Measurements from ENCODE around the gene SASH3.

The SASH3 gene

GRCh38 chrX:129768586-129769466 lies 10.9 kb upstream of the SASH3 start:
- DNase-seq (ENCODE audit: insufficient read length, low spot score) (no peak), FAIRE-seq (no peak)
- no peak for TF ChIP-seq POLR2A (IDR thresholded peaks at IDR 0.05; ENCODE audit: low read depth, low read length)

DNA sequence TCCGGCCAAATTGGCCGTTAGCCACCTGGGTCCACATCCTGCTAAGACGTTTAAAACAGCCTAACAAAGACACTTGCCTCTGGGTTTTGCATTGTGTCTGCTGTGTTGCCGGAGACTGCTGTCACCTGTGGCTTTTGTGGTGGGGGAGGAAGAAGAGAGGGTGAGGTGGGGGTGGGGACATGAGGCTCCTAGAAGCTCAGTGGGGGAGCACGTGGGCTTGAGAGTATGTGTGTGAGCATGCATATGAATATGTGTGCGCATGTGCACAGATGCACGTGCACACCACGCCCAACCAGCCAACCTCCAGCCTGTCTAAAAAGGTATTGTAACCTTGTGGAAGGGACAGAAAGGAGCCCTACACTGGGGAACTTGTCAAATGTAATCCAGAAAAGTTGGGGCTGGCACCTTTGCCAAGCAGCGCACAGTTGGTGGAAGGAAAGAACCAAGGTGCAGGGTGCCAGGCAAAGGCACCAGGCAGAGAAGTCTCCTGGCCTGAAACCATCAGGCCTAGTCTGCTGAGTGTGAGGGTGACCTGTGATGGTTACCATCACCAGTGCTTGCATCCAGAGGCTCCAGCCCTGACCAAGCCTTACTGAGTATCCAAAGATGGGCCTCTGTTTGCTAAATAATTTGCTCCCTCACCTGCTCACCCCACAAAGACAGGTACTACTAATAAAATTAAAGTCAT lies 10.1 kb upstream of the SASH3 start:
- no peak for TF ChIP-seq POLR2A (IDR thresholded peaks at IDR 0.05; ENCODE audit: low read depth, low read length)
- FAIRE-seq (no peak), DNase-seq (ENCODE audit: insufficient read length, low spot score) (no peak)

GRCh38 chrX:129771266-129771995 lies 8.3 kb upstream of the SASH3 start:
- no peak for TF ChIP-seq POLR2A (IDR thresholded peaks at IDR 0.05; ENCODE audit: low read depth, low read length)
- no peak for FAIRE-seq
- no peak for DNase-seq (ENCODE audit: insufficient read length, low spot score)

DNA sequence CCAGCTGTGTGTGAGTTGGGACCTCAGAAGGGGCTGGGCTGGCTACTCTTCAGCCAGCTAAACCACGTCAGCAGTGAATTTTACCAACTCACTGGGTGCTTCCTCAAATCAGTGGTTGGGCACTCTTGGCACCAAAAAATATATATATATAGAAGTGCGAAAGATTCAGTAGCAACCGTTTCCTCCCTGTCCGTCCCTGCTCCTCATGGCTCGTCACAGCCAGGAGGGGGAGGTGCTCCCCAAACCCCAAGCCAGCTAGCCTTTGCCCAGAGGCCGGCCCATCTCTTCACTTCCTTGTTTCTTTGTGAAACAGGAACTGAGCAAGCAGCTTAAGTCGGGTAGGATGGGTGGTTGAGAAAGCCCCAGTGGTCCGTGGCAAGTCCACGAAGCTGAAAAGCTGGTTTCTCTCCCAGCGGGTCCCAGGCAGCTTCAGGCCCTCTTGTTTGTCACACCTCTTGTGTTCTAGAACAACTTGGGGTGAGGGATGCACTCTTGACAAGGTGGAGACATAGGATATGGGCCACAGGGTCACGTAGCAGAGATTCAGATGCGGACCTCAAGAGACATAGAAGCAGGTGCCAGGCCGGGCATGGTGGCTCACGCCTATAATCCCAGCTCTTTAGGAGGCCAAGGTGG lies 6.8 kb upstream of the SASH3 start:
- FAIRE-seq (no peak), DNase-seq (ENCODE audit: insufficient read length, low spot score) (no peak)
- TF ChIP-seq POLR2A (IDR thresholded peaks at IDR 0.05; ENCODE audit: low read depth, low read length), result no peak

DNA sequence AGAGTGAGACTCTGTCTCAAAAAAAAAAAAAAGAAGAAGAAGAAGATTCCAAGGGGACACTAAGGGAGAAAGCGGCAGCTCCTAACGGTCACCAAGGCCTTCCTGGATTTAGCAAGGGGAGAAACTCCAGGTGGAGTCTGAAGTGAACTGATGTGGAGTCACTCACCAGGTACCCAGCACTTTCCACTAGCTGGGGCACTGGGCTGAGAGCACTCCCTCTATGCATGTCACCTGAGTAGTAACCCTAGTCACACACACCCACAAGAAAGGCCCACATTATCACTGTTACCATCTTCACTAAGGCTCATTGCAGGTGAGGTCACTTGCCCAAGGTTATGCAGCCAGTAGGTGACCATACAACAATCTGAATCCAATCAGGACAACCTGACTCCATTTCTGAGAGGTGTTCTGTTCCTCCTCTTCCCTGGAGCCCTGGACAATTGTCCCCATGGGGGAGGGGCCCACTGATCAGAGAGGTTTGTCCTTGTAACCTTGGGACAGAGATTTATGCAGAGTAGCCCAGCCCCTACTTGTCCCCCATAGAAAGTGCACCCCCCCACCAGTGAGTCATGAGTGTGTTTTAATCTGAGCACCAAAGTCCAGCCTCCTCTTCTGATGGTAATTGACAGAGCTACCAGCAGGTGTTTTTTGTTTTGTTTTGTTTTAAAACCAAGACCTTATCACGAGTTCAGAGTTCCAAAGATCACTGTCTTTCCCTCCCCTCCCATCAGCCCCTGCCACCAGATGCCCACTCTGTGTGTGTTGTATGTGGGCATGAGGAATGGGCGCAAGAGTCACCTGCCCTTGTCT lies 5.9 kb upstream of the SASH3 start:
- no peak for TF ChIP-seq POLR2A (IDR thresholded peaks at IDR 0.05; ENCODE audit: low read depth, low read length)
- FAIRE-seq (no peak), DNase-seq (ENCODE audit: insufficient read length, low spot score) (no peak)

GRCh38 chrX:129777218-129778030 lies 2.3 kb upstream of the SASH3 start:
- no peak for TF ChIP-seq POLR2A (IDR thresholded peaks at IDR 0.05; ENCODE audit: low read depth, low read length)

GRCh38 chrX:129779086-129779672 lies 570 bp upstream of the SASH3 start:
- FAIRE-seq (no peak), DNase-seq (ENCODE audit: insufficient read length, low spot score) (no peak)
- TF ChIP-seq POLR2A (IDR thresholded peaks at IDR 0.05; ENCODE audit: low read depth, low read length), result no peak

More at GRCh38 chrX:129777218-129778030, 2.3 kb upstream of the SASH3 start:
- FAIRE-seq (no peak), DNase-seq (ENCODE audit: insufficient read length, low spot score) (no peak)

DNA sequence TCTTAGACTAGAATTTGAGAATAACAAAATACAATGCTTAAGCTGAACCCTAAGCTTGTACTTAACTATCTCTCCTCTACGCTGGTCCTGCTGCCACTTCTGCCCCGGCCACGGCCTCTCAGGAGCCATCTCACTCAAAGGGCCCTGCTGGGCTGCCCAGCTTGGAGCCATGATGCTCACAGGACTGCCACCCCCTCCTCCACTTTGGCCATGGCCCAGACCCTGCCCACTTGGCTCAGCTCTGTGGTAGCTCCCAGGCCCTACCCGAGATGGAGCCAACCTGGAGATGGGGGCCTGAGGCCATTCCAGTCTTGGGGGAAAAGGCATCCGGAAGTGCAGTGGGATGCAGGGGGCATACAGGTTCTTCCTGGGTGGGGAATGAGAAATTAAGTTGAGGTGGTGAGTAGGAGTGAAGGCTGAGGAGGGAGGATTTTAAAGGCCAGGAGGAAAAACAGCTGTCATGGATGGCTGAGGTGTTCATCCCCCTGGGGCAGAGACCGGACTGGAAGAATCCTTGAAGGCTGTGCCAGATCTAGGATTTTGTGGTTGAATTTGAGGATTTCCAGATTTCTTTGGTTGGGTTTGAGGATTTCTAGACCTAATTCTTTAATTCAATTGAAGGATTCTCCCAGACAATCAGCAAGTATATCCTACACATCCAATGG lies 824 bp downstream of the SASH3 start:
- no peak for TF ChIP-seq POLR2A (IDR thresholded peaks at IDR 0.05; ENCODE audit: low read depth, low read length)
- DNase-seq (ENCODE audit: insufficient read length, low spot score) (no peak), FAIRE-seq (no peak)

DNA sequence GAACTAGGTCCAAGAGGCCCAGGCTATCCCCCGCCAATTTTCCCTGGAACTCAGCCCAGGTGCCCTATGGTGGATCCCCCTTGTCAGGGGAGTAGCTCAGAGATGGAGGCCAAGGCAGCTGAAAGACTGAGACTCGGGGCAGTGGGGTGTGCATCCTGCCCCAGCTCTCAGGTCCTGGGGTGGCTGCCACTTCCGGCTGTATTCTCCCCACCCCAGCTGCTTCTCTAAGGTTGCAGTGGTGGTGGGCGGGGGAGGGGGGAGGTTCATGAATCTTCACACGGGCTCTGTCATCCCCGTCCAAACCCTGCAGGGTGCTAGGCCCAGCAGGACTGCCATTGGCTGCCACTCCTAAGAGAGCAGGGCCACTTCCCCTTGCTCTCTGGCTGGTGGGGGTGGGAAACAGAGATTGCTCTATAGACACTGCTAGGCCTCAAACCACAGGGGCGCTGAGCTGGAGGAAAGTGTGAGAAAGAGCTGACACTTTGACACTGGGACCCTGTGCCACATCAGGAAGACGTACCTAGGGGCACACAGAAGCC lies 1.5 kb downstream of the SASH3 start:
- no peak for DNase-seq (ENCODE audit: insufficient read length, low spot score)
- no peak for FAIRE-seq

DNA sequence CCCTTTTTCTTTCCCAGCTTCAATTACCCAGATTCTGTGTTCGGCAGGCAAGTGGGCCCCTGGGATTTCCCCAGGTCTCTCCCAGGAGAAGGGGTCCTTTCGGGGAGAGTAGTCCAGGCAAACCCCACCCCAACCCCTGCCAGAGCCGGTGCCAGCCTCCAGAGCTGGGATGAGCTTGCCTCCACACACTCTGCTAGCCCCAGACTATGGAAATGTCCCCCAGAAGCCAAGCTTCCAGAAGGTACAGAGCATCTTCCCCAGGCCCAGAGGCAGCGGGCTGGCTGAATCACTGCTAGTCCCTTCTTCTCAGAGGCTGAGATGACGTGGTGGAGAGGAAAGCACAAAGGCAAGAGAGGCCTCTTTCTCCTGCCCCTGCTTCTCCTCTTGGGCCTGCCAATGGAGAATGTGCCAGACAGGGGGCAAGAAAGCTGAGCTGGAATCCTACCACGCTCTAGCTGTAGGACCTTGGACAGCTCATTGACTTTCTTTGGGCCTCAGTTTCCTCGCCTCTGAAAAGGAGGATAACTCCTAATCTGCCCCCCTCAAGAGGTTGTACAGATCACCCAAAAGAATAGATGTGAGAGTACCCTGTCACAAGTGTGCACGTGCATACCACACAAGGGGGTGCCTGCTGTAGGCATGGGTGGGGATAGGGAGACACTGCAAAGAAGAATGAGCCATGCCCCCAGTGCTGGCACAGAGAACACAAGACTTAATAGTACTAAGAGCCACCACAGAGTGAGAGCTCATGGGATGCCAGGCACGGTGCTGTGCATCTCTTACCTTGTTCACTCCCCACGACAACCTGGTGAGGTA lies 2.1 kb downstream of the SASH3 start:
- no peak for FAIRE-seq
- TF ChIP-seq POLR2A (IDR thresholded peaks at IDR 0.05; ENCODE audit: low read depth, low read length), result no peak
- no peak for DNase-seq (ENCODE audit: insufficient read length, low spot score)

More for the DNA sequence above, 1.5 kb downstream of the SASH3 start:
- no peak for TF ChIP-seq POLR2A (IDR thresholded peaks at IDR 0.05; ENCODE audit: low read depth, low read length)
